Measurements from ENCODE around the gene HOXA6. TPM values are rescaled to one million over a fixed set of nuclear protein-coding genes. Genes with fewer than 3 reads are reported as not detected.

HOXA6 gene
- total and polyA plus RNA-seq, 11 donors = not detected

DNA sequence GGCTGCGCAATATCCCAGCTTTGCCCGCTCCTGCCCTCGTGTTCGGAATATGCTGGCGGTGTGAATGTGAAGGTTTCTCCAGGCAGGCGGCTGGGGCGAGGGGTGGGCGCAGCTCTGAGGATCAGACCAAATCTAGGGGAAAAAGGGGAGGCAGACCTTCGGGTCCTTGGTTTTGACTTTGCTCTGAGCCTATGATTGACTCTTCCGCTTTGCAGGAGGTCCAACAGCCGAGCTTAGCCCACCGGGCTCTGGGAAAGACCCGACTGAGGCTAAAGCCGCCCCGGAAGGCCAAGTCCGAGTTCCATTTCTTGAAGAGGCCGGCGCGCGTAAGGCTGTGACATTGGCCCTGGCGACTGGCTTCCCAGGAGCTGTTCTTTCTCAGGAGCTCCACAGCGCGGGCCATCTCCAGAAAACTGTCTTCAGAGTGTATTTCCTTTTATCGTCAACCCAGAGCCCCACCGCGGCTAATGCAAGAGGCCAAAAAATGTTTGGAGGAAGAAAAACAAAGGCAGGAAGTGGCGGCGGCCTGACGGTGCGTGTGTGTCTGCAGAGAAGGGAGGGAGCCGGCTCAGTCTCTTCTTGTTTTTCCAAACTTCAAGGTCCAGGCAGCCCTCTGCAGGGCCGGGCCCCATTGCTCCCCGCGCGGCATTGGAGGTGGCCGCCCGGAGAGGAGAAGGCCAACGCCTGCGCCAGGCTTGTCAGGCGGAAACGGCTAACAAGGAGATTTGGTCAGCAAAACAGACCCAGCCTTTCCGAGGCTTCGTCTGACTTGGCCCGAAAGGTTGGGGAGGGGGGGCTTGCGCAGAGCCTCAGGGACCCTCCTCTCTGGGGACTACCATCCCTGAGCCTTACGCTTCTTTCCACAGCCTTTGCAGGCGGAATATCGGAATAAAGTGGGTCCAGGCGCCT, 41.1 kb upstream of the HOXA6 start:
- Histone ChIP-seq H3K4me3 (peak overlapping the region in 10 of 12 donors; percentile 1 to 44 (median 19)), H3K4me1 (peaks cover 4 to 63% (median 37%) of the 10 kb centered on the region in 12 donors), H3K36me3 (no peaks in the 10 kb centered on the region), H3K9me3 (no peaks in the 10 kb centered on the region), H3K27me3 (peaks cover 86 to 100% (median 100%) of the 10 kb centered on the region in 9 donors), H3K27ac (peak overlapping the region in 1 of 12 donors; percentile 91)
- WGBS, 4 donors = 3 to 5% (median 5%) methylated on average over 42 to 49 of the region's 49 CpGs
- ATAC-seq = peak in 1 of 4 donors; percentile 35
- TF ChIP-seq CTCF (IDR thresholded peaks at IDR 0.05) (no peak), POLR2A (IDR thresholded peaks at IDR 0.05) (no peak)
- DNase-seq = peak in 1 of 5 donors; percentile 63
- intact Hi-C loops (cut with DNase I) = no loop called here

DNA sequence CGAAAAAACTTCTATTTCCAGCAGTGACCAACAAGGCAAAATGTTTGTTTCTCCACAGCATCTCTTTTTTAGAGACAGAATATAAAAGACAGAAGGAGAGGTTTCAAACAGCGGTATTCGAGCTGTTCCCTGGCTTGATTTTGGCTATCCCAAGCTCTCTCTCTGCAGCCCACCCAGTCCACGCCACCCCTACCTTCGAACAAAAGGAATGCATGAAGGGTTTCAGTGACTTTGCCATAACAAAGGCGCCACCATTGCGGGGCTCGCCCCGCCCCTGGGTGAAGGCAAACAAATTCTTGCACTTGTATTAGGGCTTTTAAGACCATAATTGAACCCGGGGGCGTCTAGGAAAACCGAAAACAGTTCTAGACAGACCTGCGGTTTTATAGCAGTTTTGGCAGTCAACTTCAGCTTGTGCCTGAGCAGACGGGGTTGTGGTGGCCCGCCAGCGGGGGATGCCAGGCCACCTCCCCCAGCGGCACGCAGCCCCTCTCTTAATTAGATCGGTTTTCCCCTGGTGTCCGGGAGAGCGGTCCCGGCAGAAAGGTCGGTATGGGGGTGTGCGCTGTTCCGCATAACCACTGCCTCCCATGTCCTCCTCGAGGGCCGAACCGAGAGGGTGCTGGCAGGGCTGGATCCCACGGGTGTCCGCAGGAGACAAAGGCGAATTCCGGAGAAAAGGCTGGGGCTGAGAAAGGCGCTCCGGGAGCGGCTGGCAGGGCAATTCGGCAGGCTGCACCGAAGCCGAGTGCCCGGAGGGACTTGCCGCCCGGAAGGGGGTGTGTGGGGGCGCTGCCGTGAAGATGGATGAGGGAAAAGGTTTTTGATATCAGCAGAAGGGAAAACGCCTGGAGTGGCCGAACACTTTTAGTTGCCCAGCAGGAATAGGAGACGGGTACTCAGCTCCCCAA, 40.2 kb upstream of the HOXA6 start:
- ATAC-seq (no peak), DNase-seq (peak in 1 of 5 donors; percentile 40)
- no peak for TF ChIP-seq POLR2A (IDR thresholded peaks at IDR 0.05)
- no peak for TF ChIP-seq CTCF (IDR thresholded peaks at IDR 0.05)
- WGBS, 4 donors = 3 to 7% (median 6%) methylated on average over 32 to 46 of the region's 46 CpGs
- H3K4me1 ChIP-seq = peaks cover 4 to 63% (median 34%) of the 10 kb centered on the region in 12 donors
- no peaks in the 10 kb centered on the region for H3K9me3 ChIP-seq
- peaks cover 86 to 100% (median 100%) of the 10 kb centered on the region in 9 donors for H3K27me3 ChIP-seq
- intact Hi-C loops (cut with DNase I) = no loop called here
- peak overlapping the region in 1 of 12 donors; percentile 91 for H3K27ac ChIP-seq
- peak overlapping the region in 3 of 12 donors; percentile 1 to 44 (median 1) for H3K4me3 ChIP-seq
- H3K36me3 ChIP-seq = no peaks in the 10 kb centered on the region

GRCh38 chr7:27186668-27187474, 39.3 kb upstream of the HOXA6 start:
- Histone ChIP-seq H3K36me3 (no peaks in the 10 kb centered on the region), H3K27me3 (peaks cover 84 to 100% (median 100%) of the 10 kb centered on the region in 9 donors), H3K4me1 (peaks cover 4 to 56% (median 33%) of the 10 kb centered on the region in 12 donors), H3K27ac (peak overlapping the region in 1 of 12 donors; percentile 91), H3K4me3 (no peak overlapping the region), H3K9me3 (no peaks in the 10 kb centered on the region)
- TF ChIP-seq CTCF (IDR thresholded peaks at IDR 0.05) = no peak
- no peak for TF ChIP-seq POLR2A (IDR thresholded peaks at IDR 0.05)
- WGBS, 4 donors = 22 to 39% (median 34%) methylated on average over 4 of the region's 4 CpGs
- DNase-seq (no peak), ATAC-seq (no peak)
- intact Hi-C loops (cut with DNase I) = no loop called here

Measured in heart left ventricle (tissue), 16 donors.